NOMO-1 treated with DMSO at 0.1 percent for 48 hours (cell line): Measurements from ENCODE around the gene UCP3.
"Not testable (repeated sequence)": the region's sequence is repeated elsewhere in the genome, so short reads cannot be mapped to it uniquely, and the experiment has no call there.

ENCODE experiments used
- DNase-seq: peaks from one replicate; lab custom pipeline; 2025; ENCODE audit not compliant: unreplicated experiment; lab: John Stamatoyannopoulos, UW

The UCP3 gene

DNA sequence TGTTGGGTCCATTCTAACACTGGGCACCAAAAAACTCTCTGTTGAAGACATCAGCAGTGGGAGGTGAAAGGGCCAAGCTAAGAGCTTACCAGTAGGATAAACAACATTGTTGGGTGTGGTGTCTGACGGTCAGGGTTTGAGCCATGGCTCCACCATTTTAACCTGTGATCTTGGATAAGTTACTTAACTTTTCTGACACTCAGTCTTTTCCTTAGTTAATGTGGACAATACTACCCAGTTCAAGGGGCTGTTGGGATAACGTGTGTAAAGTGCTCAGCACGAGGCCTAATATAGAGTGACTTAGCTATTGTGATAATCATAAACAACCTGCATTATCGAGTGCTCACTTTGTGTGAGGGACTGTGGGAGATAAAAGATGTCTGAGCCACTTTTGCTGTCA is 6.1 kb downstream of the UCP3 start:
- DNase-seq = no peak

DNA sequence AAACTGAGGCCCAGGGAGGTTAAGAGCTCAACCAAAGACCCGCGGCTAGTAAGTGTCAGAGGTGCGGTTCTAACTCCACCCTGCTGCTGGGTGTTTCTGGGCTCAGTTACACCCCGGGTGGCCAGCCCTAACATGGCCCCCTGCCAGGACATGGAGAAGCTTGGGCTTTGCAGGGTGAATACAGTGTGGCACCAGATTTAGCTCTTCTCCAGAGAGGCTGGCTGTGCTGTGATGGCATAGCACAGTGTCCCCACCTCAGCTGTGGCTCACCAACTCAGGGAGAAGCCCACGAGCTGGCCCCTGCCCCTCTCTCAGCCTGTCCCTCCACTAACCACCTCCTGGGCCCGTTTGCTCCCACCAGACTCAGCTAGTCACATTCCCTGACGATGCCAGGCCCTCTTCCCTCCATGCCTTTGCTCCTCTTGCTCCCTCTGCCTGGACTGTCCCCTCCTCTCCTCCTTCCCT is 7.0 kb downstream of the UCP3 start:
- no peak for DNase-seq

DNA sequence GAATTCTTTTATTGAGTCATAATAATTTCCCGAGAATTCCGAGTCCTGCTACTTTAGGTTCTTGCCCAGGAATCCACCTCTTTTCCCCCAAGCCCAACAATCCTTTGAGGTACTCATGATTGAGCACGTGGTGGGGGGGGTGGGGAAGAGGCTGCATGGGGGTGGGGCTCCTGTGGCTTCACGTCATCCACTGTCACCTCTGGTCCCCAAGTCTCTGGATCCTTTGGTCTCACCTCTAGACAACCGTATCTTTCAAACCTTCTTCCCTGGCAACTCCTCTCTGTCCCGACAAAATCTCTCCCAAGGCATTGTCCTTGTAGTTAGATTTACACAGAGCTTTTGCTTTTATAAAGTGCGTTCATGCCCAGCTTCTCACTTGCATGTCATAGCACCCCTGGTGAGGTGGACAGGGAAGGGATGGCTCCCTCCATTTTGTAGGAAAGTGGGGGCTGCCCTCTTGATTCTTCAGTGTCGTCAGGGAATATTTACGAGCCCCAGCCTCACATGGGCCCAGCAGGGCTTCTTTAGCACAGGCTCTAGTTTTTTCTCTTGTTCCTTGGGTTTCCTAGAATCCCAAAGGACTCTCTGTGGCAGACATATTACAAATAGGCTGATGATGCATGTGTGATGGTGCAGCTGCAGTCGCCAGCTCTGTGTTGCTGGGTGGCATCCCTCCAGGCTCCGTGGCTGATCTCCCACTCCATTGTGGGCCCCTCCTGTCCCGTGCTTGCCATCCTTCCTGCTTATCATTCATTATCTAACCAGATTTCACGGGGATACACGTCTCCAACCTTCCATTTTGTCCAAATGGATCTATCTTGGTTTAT is 8.4 kb downstream of the UCP3 start:
- DNase-seq = no peak

DNA sequence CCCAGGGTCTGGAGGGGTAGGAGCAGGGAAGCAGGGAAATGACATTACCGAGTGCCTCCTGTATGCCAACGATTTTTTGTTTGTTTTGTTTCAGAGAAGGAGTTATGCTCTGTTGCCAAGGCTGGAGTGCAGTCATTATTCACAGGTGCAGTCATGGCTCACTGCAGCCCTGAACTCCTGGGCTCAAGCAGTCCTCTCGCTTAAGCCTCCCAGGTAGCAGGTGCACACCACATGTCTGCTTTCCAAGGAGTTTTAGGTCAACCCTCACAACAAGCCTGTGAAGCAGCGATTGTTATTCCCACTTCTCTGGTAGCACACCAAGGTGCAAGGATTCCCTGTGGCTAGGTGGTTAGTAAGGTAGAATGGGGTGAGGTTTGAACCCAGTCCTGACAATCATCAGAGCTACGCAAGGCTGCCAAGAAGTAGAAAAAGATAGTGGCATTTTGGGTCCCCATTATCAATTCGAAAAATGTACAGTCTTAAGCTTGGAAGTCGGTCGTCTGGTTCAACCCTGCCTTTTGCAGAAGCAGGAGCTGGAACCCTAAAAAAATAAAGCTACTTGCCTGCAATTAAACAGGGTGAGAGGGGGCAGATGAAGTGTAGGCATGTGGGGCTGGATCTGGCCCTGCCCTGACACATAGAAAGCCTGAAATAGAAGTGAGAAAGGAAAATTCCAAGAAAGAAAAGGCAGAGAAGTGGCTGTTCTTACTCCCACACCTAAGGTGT is 9.1 kb downstream of the UCP3 start:
- no peak for DNase-seq

DNA sequence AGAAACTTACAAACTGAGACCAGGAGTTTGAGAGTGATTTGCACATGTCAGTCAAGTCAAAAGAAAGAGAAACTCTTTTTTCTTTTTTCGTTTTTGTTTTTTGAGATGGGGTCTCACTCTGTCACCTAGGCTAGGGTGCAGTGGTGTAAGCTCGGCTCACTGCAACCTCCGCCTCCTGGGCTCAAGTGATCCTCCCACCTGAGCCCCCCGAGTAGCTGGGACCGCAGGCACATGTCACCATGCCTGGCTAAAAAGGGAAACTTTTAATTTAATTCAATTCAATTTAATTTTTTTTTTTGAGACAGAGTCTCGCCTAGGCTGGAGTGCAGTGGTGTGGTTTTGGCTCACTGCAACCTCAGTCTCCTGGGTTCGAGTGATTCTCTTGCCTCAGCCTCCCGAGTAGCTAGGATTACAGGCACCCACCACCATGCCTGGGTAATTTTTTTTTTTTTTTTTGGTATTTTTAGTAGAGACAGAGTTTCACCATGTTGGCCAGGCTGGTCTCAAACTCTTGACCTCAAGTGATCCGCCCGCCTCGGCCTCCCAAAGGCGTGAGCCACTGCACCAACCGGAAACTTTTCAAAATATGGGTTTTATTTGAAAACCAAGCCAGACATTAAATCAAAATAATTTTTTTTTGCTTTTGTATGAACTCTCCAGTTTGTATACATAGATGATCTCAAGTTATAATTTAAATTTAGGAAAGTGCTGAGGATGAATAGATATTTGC is 9.9 kb downstream of the UCP3 start:
- DNase-seq = no peak

DNA sequence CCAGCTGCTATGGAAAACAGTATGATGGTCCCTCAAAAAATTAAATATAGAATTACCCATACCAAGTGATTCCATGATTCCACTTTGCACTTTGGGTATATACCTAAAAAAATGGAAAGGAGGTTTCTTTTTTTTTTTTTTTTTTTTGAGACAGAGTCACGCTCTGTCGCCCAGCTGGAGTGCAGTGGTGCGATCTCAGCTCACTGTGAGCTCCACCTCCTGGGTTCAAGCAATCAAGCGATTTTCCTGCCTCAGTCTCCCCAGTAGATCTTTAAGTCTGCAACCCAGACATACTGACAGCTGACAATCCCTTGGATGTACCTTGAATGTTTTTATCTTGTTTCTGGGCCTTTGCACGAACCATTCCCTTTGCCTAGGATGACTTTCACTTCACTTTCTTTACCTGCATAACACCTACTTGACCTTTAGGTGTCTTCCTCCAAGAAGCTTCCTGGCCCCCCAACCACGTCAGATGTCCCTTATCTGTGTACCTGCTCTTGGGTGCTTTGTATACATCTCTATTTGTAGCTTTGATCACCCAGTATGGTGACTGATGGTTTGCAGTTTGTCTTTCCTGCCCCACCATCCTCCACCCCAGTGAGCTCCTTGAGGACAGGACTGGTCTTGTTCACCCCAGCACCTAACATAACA is 11.6 kb downstream of the UCP3 start:
- DNase-seq = no peak

DNA sequence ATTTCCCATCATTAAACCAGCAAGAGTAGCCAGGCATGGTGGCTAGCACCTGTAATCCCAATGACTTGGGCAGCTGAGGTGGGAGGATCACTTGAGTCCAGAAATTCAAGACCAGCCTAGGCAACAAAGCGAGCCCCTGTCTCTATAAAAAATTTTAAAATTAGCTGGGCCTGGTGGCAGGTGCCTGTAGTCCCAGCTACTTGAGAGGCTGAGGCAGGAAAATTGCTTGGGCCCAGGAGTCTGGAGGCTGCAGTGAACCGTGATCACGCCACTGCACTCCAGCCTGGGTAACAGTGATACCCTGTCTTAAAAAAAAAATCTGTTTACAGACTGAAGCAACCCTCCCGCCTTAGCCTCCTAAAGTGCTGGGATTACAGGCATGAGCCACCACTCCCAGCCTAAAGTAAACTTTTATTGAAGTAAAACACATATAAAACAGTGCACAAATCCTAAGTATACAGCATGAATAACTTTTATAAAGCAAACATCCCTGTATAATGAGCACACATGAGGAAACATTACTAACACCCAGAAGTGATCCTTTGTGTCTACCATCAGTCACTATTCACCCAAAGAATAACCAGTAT is 12.6 kb downstream of the UCP3 start:
- DNase-seq = no peak

DNA sequence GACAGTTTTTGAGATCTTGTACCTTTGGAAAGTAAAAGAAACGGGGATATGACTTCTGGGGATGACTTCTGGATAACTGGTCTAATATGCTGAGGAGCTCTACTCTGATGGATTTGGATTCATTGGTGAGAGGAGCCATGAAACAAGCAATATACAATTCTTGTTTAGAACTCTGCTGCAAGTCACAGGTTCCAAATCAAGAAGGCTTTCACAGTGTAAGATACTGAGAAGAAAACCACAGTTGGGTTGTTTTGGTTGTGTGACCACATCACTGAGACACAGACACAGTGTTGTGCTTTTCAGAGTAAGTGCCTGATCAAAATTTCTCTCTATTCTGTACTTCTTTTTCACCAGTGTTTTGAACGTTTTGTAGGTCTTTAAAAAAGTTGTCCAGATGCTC is 13.2 kb downstream of the UCP3 start:
- no peak for DNase-seq

DNA sequence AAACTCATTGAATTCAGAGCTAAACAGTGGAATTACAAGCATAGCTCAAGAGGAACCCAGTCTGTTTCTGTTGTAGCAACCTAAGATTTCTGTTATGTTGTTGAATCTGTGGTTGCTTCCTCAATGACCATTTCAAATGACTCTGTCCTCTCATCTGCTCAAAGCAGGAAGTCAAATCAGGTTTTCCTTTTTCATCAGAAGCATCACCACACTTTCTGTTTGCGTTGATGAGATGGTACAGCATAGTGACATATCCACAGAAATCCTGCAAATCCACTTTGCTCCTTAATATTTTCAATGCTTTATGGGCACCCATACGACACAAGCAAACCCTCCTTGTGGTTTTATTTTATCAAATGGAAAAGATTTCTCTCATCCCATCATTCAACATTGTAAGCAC is 13.6 kb downstream of the UCP3 start:
- DNase-seq = peak; percentile 94

DNA sequence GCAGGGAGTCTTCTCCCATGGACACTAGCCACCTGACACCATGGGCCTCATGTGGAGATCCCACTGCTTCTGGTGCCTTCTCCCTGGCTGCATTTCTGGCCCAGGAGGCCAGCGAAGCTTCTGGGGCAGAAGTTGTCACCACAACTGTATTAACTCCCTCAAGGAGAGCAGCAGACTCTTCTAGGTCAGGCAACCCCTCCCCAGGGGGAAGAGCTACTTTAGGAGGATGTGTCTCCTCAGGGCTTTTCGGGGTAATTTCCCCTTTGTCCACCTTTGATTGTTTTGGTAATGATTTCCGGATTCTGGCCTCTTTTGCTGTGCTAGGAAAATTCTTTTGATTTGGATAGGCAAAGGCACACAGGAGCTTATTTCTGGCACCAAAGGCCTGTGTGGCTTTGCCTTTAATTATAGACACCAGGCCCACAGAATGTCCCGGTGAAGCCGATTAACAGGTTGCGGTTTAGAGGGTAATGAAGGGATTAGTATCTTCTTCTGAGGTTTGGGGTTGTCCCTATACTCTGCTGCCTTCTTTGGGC is 17.3 kb downstream of the UCP3 start:
- DNase-seq = no peak

DNA sequence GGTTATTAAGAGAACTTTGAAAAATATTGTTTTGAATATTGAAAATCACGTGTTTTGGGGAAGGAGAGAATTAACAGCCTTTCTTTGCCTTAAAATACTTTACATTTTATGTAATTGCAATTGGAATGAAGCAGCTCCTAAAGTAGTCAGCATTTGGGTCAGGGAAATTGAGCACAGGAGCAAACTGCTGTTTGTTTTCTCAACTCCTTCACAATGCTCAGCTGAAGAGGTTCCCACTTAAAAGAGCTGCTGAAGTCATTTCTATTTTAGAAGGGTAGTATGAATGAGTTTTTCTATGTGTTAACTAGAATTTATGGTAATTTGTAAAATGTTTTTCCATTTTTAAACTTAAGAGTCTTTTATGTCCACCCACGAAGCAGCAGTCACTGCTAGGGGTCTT is 18.2 kb downstream of the UCP3 start:
- no peak for DNase-seq

DNA sequence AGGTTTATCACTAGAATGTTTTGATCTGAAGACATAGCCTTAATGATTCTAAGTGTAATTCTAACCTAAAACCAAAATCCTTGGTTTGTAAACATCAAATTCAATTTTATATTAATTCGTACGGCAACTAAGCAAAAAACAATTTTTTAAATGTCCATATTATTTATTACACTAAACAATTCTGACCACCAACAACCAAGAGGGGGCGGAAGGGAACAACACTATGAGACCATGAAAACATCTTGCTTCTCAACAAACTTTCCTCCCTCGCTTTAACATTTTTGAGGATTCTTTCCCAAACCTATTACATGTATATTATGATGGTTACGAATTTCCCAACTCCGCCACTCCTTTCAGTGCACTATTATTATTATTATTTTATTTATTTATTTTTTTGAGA is 19.7 kb downstream of the UCP3 start:
- no peak for DNase-seq

DNA sequence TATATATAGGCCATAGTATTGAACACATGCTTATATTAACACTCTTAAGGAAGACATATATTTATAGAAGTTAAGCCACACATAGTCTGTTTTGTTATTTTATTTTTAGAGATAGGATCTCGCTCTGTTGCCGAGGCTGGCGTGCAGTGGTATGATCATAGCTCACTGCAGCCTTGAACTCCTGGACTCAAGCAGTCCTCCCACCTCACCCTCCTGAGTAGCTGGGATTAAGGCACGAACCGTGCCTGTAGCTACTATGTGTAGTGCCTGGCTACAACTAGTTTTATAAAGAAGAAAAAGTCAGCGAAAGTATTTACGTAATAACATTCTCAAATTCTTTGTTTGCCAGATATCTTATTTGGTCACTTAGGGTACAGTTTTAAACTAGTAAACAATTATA is 20.7 kb downstream of the UCP3 start:
- DNase-seq = no peak

DNA sequence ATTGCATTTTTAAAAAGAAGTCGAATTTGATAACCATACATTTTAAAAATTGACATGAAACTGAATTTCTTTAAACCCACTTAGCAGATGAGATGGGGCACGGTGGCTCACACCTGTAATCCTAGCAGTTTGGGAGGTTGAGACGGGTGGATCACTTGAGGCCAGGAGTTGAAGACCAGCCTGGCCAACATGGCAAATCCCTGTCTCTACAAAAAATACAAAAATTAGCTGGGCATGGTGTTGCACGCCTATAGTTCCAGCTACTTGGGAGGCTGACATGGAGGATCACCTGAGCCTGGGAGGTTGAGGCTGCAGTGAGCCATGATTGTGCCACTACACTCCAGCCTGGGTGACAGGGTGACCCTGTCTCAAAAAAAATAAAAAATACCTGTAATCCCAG is 23.2 kb downstream of the UCP3 start:
- not testable (repeated sequence) for DNase-seq

DNA sequence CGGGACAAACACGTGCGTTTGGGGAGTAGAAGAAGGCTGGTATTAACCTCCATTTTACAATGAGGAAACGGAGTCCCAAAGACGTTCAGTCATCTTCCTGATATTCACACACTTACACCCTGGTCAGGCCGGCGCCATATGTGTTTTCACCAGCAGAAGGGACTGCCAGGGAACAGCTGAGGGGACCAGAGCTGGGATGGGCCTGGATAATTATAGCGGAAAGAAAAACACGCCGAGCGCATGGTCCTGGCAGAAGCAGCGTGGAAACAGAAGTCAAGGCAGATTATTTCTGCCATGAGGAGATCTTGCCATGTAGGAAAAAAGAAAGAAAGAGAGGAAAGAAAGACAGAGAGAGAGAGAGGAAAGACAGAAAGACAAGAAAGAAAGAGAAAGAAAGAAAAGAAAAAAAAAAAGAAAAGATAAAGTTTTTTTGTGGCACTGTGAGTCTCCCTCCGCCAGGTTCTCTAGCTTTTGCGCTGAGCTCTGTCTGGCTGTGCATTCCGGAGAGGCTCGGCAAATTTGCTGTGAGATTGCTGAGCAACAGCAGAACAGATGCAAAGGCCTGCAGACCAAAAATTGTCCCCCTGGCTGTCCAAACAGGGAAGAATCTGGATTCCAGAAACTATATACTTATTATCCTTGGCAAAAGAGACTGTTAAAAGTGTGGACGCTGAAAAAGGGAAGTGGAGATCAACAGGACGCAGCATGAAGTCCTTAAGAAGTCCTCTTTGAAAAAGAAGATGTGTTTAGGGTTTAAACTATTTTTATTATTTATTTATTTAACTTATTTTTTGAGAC is 24.9 kb downstream of the UCP3 start:
- peak; percentile 53 for DNase-seq

DNA sequence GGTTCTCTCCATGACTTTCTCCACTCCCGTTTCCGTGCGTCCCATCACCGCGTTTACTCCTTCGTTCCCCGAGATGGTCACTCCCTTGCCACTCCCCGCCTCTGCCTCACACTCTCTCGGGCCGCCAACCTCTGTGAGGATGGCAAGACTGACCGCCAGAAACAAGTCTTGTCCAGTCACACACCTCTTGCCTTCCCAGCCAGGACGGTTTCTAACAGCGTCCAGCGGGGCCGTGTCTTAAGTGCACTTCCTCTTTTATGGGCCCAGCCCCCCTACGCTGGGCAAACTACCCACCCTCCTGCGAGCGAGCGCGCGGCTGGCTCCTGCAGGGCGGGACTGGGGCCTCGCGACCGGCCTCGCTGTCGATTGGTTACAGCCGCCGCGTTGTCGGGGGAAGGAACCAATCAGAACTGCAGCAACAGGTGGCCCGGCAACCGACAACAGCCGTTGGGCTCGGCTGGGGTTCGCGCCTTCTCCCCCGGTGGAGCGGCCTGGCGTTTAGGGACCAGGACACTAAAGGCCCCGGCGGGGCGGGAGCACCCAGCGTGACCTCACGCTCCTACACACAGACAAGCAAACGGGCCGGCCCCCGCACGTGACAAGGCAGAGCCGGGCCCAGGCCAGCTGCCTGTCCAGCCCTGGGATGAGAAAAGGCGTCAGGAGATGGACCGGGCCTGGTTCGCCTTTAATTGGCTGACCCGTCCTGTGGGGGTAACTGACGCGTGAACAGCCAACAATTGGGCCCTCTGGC is 25.7 kb downstream of the UCP3 start:
- peak; percentile 98 for DNase-seq

DNA sequence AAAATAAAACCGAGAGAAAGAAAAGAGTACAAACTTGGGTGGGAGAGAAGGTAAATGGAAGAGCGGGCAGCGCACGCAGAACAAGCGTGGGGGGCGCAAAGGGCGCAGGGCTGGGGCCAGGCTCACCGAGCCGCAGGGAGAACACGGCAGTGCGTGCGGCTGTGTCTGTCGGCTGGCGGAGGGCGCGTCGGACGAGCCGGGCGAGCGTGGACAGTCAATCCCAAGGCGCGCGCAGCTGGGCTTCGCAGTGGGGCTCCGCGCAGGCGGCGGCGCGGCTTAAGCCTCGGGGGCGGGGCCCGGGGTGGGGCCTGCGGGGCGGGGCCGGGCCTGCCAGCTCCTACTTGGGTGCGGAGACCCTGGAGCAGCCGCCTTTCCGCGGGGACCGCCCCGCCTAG is 26.3 kb downstream of the UCP3 start, which contains the start of gene UCP2:
Gene UCP2, minus strand, starts transcription at position 249 of the 395 bp plus-strand sequence. CDS start 4,465 bp downstream, outside the sequence.
- DNase-seq = peak; percentile 92

DNA sequence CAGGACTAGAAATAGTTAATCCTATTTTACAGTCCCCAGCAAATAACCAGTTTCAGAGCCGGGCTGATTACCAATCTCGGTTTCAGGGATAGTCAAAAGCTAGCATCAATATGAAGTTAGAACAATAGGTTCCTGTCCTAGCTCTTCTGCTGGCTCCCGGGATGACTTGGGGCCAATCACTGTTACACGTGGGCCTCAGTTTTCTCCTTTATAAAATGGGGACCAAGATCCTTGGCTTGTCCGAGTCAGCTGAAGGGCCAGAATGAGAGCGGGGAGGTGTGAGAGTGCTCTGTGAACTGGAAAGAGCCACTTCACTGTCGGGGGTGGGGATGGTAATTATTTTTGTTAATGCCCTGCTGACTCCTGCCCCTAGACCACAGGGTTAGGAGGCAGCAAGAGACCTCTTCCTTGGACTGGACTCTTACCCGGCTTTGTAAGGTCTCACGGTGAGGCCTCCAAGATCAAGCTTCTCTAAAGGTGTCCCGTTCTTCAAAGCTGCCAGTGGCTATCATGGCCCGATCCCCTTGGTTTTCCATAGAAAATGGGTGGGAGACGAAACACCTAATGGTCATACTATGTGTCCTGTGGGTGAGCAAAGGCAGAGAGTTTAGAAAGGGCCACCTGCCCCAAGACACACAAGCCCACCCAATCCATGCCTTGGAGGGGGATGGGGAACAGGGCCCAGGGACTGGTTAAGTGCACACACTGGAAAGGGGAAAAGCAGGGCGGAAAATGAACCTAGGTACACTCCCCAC is 27.7 kb downstream of the UCP3 start:
- no peak for DNase-seq
